Psoas muscle (tissue), 8 donors: Measurements from ENCODE around the gene ERC2. TPM values are rescaled to one million over a fixed set of nuclear protein-coding genes. Genes with fewer than 3 reads are reported as not detected.

ENCODE experiments used
- ATAC-seq, 4 donors: fragments of 200-7000 bp; cut with Tn5 transposase; one replicate each; pipeline ENCODE4 v1.9.1; 2020; ENCODE audit warnings: moderate library complexity in 3 of 4, mild to moderate bottlenecking in 2 of 4
- DNase-seq, 2 donors: peaks; one replicate each; pipeline ENCODE4 v3.0.0-alpha.2; 2020
- H3K27ac ChIP-seq: fragments of 200-600 bp; one replicate; pipeline ENCODE4 v1.8.0; 2022
- H3K27me3 ChIP-seq, 3 donors: fragments of 200-600 bp in 1 of 3; one replicate each; pipeline versions ENCODE4 v1.6.1 to v1.8.0; 2013 to 2022; ENCODE audit warnings: low read length in 2 of 3, mild to moderate bottlenecking in 2 of 3, moderate library complexity in 1 of 3; ENCODE audit not compliant: insufficient read depth in 3 of 3
- H3K36me3 ChIP-seq, 2 donors: fragments of 200-600 bp in 1 of 2; one replicate each; pipeline versions ENCODE4 v1.6.1 to v1.8.0; 2013 to 2022; ENCODE audit warnings: low read depth in 1 of 2, mild to moderate bottlenecking in 1 of 2, moderate library complexity in 1 of 2; ENCODE audit not compliant: insufficient read depth in 1 of 2
- H3K4me1 ChIP-seq: fragments of 200-600 bp; one replicate; pipeline ENCODE4 v1.8.0; 2022
- H3K4me3 ChIP-seq: fragments of 200-600 bp; one replicate; pipeline ENCODE4 v1.8.0; 2022; ENCODE audit warnings: mild to moderate bottlenecking
- H3K9me3 ChIP-seq: fragments of 200-600 bp; one replicate; pipeline ENCODE4 v1.8.0; 2022
- CTCF ChIP-seq: fragments of 200-600 bp; IDR thresholded peaks from one replicate; pipeline ENCODE4 v1.8.0; 2022; ENCODE audit warnings: antibody characterized with exemption
- WGBS, 3 donors: extraction: QIAGEN DNeasy Blood & Tissue Kit; methylation state at CpG; one replicate each; pipeline versions ENCODE4 v1.1.6 to v1.1.7; 2013; 5-methylcytosine and 5-hydroxymethylcytosine counted together
- intact Hi-C, 2 donors: fragments of 100-400 bp; cut with DNase I; formaldehyde crosslinking; loops; one replicate each; pipeline versions ENCODE4 v1.11.0 to v1.14.2; 2022
- polyA plus RNA-seq, 3 donors: library from polyadenylated mRNA; stranded (reverse); fragments of 200-250 nt; gene quantifications; one replicate each; pipeline ENCODE4 v1.2.3, GENCODE V29; 2013
- total RNA-seq, 4 donors: library from RNA; stranded (reverse); fragmentation: NEBNext Ultra II Directional in 2 of 4; extraction: Animal tissue kit (Norgen Biotek cat#: 25700) in 2 of 4; gene quantifications; one replicate each; pipeline versions ENCODE4 v1.2.1 to v1.2.4, GENCODE V29; 2021 to 2023
- donor health status: healthy with polysubstance abuse.
- donor health status: DM: no; HTN: no; CAD: no; lungs with moderate emphysema.
- donor health status: Bipolar disorder and iron deficiency.
- donor health status: healthy.
- donor health status: DM: yes; HTN: yes; CAD: no.
- donor health status: DM: no; HTN: no; CAD: no.
- donor health status: DM: no; HTN: no; CAD: no.
- donor health status: DM: yes; HTN: yes; CAD: no.

Gene ERC2
- total and polyA plus RNA-seq, 7 donors: 0.04 to 0.15 TPM; not detected in 5

DNA sequence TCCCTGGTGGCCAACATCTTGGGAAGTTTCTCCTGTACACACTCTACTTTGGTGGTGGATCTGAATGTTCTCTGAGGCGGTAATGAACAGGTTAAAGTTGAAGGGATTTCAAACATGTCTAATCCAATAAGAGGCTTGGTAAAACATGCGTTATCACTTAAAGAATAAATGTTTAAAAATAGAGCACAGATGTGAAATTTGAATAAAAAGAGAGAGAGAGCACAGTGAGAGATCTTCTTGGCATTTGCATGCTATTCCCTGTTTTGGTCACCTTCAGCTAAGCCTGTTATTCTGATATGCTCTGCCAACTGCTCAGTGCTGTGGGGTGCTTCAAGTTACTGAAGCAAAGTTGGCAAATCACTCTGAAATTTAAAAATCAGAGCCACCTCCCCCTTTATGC, 743.4 kb downstream of the ERC2 start:
- WGBS, 3 donors: 43 to 49% (median 47%) methylated on average over 2 of the region's 2 CpGs
- Histone ChIP-seq H3K36me3 (no peaks in the 10 kb centered on the region), H3K9me3 (no peaks in the 10 kb centered on the region), H3K4me1 (no peaks in the 10 kb centered on the region), H3K4me3 (no peak overlapping the region), H3K27ac (no peak overlapping the region), H3K27me3 (no peaks in the 10 kb centered on the region)
- DNase-seq (no peak), ATAC-seq (no peak)
- intact Hi-C loops: loop anchor here (5.0 to 10.0 kb wide), 2 partner anchors 240 to 243 kb away; partner anchors contain the start of gene WNT5A (in 1 of the 2)
- no peak for TF ChIP-seq CTCF

DNA sequence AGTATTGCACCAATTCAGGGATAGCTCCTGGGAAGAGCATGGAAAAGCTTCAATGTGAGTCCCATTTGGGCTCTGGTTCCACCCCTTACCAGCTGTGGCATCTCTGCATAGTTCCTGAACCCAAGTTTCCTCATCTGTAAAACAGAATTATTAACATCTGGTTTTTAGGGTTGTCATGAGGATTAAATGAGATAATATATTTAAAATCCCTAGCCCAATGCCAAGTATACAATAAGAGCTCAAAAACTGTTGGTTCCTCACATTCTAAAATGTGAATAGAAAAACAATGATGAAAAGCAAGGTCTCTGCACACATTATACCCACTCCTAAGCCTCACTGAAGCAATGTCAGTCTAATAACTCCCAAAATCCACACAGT, 743.9 kb downstream of the ERC2 start:
- TF ChIP-seq CTCF: no peak
- no peaks in the 10 kb centered on the region for H3K27me3 ChIP-seq
- intact Hi-C loops: loop anchor here (5.0 to 10.0 kb wide), 2 partner anchors 240 to 242 kb away; partner anchors contain the start of gene WNT5A (in 1 of the 2)
- no peaks in the 10 kb centered on the region for H3K36me3 ChIP-seq
- ATAC-seq: no peak
- DNase-seq: no peak
- H3K9me3 ChIP-seq: no peaks in the 10 kb centered on the region
- no peak overlapping the region for H3K4me3 ChIP-seq
- H3K4me1 ChIP-seq: no peaks in the 10 kb centered on the region
- H3K27ac ChIP-seq: no peak overlapping the region

DNA sequence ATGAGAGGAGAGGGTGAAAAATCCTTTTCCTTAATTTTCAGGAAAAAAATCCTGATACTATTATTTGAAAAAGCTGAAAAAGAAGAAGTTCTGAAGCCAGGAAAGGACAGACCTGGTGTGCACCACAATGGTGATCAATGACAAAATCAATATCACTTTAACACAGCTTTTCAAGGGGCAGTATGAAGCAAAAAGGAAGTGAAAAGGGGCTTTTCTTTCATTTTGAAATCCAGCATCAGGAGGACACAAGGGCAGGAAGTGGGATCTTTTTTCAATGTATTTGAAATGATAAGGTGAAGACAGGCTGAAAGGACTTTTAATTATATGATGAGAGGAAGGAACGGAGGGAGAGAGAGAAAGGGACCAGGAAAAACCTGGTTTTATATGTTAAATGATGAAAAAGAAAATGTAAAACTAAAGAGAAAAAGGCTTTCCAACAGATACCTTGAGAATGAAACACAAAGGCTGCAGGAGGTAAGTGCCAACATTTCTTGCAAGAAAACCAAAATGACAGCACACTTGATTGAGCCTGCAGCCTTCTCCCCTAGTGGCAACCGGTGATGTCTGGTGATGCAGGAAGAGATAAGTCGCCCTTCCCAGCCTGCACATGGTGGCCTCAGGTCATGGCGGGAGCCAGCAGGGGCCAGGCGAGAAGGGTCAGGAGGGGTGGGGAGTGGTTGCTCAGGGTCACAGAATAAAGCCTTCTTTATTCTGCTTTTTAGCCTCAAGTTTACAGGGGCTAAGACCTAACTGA, 744.4 kb downstream of the ERC2 start:
- no peak for TF ChIP-seq CTCF
- no peak overlapping the region for H3K27ac ChIP-seq
- WGBS, 3 donors: 69 to 83% (median 75%) methylated on average over 5 of the region's 5 CpGs
- ATAC-seq (no peak), DNase-seq (no peak)
- H3K4me3 ChIP-seq: no peak overlapping the region
- H3K4me1 ChIP-seq: no peaks in the 10 kb centered on the region
- H3K36me3 ChIP-seq: no peaks in the 10 kb centered on the region
- intact Hi-C loops: loop anchor here (5.0 to 10.0 kb wide), 2 partner anchors 239 to 242 kb away; partner anchors contain the start of gene WNT5A (in 1 of the 2)
- H3K9me3 ChIP-seq: no peaks in the 10 kb centered on the region
- H3K27me3 ChIP-seq: no peaks in the 10 kb centered on the region

- 43 to 48% (median 45%) methylated on average over 5 of the region's 5 CpGs for WGBS, 3 donors
- Histone ChIP-seq H3K36me3 (no peaks in the 10 kb centered on the region), H3K4me3 (no peak overlapping the region), H3K9me3 (no peaks in the 10 kb centered on the region), H3K27me3 (no peaks in the 10 kb centered on the region), H3K27ac (no peak overlapping the region), H3K4me1 (no peaks in the 10 kb centered on the region)
- intact Hi-C loops: loop anchor here (5.0 to 10.0 kb wide), 2 partner anchors 237 to 240 kb away; partner anchors contain the start of gene WNT5A (in 1 of the 2)
- peak; percentile 25 for TF ChIP-seq CTCF
- DNase-seq (peak in 1 of 2 donors; percentile 56), ATAC-seq (peak in 2 of 4 donors; percentile 13 to 39)
These were observed 746.4 kb downstream of the ERC2 start for GRCh38 chr3:55721716-55722484.
